H1 (cell line): Measurements from ENCODE around the gene CNNM1. TPM values are rescaled to one million over a fixed set of nuclear protein-coding genes. Genes with fewer than 3 reads are reported as not detected.

Experiments
- EGR1 ChIP-seq: IDR thresholded peaks from 2 replicates; pipeline ENCODE4 v1.6.1; 2011; ENCODE audit warnings: low read depth, low read length, borderline replicate concordance
- polyA plus RNA-seq, 7 experiments: library from polyadenylated mRNA; depleted of rRNA in 3 of 7; stranded (reverse) in 5 of 7; unstranded in 2 of 7; fragments of >200 nt in 5 of 7; fragments of 200-250 nt in 2 of 7; gene quantifications; 1 replicate in 5 of 7; 2 replicates in 1 of 7; 4 replicates in 1 of 7; pipeline versions ENCODE4 v1.2.1 to v1.2.3, GENCODE V29; 2011 to 2013; ENCODE audit warnings: missing spikeins in 2 of 7, mixed read lengths in 2 of 7
- total RNA-seq: library from RNA; stranded (reverse); fragmentation: NEBNext Ultra II Directional; extraction: Animal tissue kit (Norgen Biotek cat#: 25700); gene quantifications from 2 replicates; pipeline ENCODE4 v1.2.1, GENCODE V29; 2021

CNNM1 gene
- total and polyA plus RNA-seq, 2 of the 8 experiments (the other 6 are each of a cell fraction or from before 2014, with no cell fraction given) = 0.74 to 0.92 TPM

GRCh38 chr10:99303899-99304861 lies 25.0 kb upstream of the CNNM1 start (continued):
- no peak for TF ChIP-seq EGR1
